ENCODE results near the gene TRAIP. TPM values are rescaled to one million over a fixed set of nuclear protein-coding genes. Genes with fewer than 3 reads are reported as not detected.
A peak's percentile ranks its signal among the peaks of the same experiment; 100 is the strongest.

TRAIP gene
- total RNA-seq, 1 donor from 2014 or later: 3.2 TPM

DNA sequence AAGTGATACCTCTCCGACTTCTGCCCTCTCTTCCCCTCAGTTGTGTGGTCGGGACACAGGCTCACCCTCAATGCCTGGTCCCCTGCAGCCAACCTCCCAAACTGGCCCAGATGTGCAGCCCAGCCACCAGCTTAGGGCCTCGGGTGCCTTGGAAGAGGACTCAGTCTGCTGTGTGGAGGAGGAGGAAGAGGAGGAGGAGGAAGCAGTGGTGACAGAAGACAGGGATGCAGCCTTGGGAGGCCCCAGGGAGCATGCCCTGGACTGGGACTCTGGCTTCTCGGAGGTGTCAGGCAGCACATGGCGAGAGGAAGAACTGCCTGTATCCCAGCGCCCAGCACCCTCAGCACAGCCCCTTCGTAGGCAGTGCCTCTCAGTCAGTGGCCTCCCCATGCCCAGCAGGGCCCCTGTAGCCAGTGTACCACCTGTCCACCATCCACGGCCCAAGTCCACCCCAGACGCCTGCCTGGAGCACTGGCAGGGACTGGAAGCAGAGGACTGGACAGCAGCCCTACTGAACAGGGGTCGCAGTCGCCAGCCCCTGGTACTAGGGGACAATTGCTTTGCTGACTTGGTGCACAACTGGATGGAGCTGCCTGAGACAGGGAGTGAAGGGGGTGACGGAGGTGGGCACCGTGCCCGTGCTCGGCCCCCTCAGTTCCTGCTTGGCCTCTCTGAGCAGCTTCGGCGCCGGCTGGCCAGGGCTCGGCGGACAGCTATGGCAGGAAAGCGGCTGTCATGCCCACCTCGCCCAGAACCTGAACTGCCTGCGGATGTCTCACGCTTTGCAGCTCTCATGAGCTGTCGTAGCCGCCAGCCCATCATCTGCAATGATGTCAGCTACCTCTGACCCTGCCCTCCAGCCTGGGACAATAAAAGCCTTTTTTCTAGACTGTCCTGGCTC lies 52.0 kb downstream of the TRAIP start:
- H4K20me1 ChIP-seq (ENCODE audit: insufficient read depth, low read length): peaks cover 3% of the 10 kb centered on the region
- H3K9ac ChIP-seq (ENCODE audit: low read length): peak overlapping the region; percentile 85
- H3K4me3 ChIP-seq (ENCODE audit: insufficient read depth, low read depth, low read length): no peak overlapping the region
- H3K4me2 ChIP-seq (ENCODE audit: low read length): peak overlapping the region; percentile 100
- H3K4me3 Mint-ChIP-seq (ENCODE audit: unreplicated experiment): peak overlapping the region; percentile 72
- H3K27ac Mint-ChIP-seq (ENCODE audit: unreplicated experiment): no peak overlapping the region
- DNase-seq (ENCODE audit: low read depth) (no peak), FAIRE-seq (no peak)
- H3K27me3 ChIP-seq (ENCODE audit: insufficient read depth, low read length): no peaks in the 10 kb centered on the region
- no peaks in the 10 kb centered on the region for H3K36me3 ChIP-seq (ENCODE audit: insufficient read depth, low read length)
- H3K4me1 ChIP-seq (ENCODE audit: insufficient read depth, low read length): peaks cover 25% of the 10 kb centered on the region
- no peaks in the 10 kb centered on the region for H3K9me3 ChIP-seq (ENCODE audit: insufficient read depth, low read depth, low read length)
- TF ChIP-seq, protein P1, sequence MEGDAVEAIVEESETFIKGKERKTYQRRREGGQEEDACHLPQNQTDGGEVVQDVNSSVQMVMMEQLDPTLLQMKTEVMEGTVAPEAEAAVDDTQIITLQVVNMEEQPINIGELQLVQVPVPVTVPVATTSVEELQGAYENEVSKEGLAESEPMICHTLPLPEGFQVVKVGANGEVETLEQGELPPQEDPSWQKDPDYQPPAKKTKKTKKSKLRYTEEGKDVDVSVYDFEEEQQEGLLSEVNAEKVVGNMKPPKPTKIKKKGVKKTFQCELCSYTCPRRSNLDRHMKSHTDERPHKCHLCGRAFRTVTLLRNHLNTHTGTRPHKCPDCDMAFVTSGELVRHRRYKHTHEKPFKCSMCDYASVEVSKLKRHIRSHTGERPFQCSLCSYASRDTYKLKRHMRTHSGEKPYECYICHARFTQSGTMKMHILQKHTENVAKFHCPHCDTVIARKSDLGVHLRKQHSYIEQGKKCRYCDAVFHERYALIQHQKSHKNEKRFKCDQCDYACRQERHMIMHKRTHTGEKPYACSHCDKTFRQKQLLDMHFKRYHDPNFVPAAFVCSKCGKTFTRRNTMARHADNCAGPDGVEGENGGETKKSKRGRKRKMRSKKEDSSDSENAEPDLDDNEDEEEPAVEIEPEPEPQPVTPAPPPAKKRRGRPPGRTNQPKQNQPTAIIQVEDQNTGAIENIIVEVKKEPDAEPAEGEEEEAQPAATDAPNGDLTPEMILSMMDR (IDR thresholded peaks at IDR 0.05; ENCODE audit: insufficient read depth, low read depth, low read length): no peak
- no peak for TF ChIP-seq EZH2 (IDR thresholded peaks at IDR 0.05; ENCODE audit: insufficient read depth, low read length)
- no peaks in the 10 kb centered on the region for H3K36me3 Mint-ChIP-seq (ENCODE audit: low read depth, unreplicated experiment)
- H3K4me1 Mint-ChIP-seq (ENCODE audit: low read depth, unreplicated experiment): peaks cover 22% of the 10 kb centered on the region
- H3K9me3 Mint-ChIP-seq (ENCODE audit: unreplicated experiment): peaks cover 3% of the 10 kb centered on the region
- H3K27ac ChIP-seq (ENCODE audit: low read depth, low read length): no peak overlapping the region
- H2AFZ ChIP-seq (ENCODE audit: low read depth, low read length): peak overlapping the region; percentile 97
- H3K79me2 ChIP-seq (ENCODE audit: insufficient read depth, low read length): no peaks in the 10 kb centered on the region
- peaks cover 18% of the 10 kb centered on the region for H3K27me3 Mint-ChIP-seq (ENCODE audit: low read depth, unreplicated experiment)

DNA sequence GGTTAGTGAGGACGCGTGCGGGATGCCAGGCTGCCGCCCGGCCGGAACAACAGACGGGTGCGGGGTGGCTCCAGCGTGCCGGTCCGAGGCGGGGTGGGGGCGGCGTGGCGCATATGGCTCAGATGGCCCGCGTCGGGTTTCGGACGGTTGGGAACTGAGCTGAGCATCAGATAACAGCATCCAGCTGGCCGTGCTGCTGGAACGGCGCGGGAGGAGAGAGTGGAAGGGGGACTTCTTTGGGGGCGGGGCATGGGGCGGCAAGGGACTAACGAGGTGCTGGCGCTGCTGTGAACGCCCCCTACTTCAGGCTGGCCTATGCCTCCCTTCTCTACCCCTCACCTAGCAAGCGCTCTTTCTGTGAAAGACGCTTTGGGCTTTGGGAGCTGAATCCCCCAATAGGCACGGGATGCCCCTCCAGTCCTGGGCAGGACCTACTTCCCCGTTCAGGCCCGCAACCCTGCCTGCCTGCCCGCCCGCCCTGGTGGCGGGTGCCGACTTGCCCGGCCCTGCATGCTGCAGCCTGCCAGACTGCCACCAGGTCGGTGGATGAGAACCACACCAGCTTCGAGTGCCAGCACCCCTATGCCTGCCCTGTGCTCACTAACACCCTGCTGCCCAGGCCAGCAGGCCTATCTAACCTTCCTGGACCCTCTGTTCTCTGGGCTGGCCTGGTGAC lies 52.8 kb downstream of the TRAIP start:
- Histone ChIP-seq H3K9ac (ENCODE audit: low read length) (peak overlapping the region; percentile 85), H2AFZ (ENCODE audit: low read depth, low read length) (peak overlapping the region; percentile 97), H3K36me3 (ENCODE audit: insufficient read depth, low read length) (no peaks in the 10 kb centered on the region), H3K9me3 (ENCODE audit: insufficient read depth, low read depth, low read length) (no peaks in the 10 kb centered on the region), H4K20me1 (ENCODE audit: insufficient read depth, low read length) (peaks cover 3% of the 10 kb centered on the region), H3K4me1 (ENCODE audit: insufficient read depth, low read length) (peaks cover 25% of the 10 kb centered on the region), H3K4me3 (ENCODE audit: insufficient read depth, low read depth, low read length) (peak overlapping the region; percentile 94), H3K4me2 (ENCODE audit: low read length) (peak overlapping the region; percentile 100), H3K79me2 (ENCODE audit: insufficient read depth, low read length) (no peaks in the 10 kb centered on the region), H3K27ac (ENCODE audit: low read depth, low read length) (peak overlapping the region; percentile 41), H3K27me3 (ENCODE audit: insufficient read depth, low read length) (no peaks in the 10 kb centered on the region)
- no peak for FAIRE-seq
- TF ChIP-seq EZH2 (IDR thresholded peaks at IDR 0.05; ENCODE audit: insufficient read depth, low read length): no peak
- TF ChIP-seq, protein P1 (IDR thresholded peaks at IDR 0.05; ENCODE audit: insufficient read depth, low read depth, low read length): no peak
- Mint-ChIP-seq H3K27me3 (ENCODE audit: low read depth, unreplicated experiment) (peaks cover 18% of the 10 kb centered on the region), H3K27ac (ENCODE audit: unreplicated experiment) (no peak overlapping the region), H3K9me3 (ENCODE audit: unreplicated experiment) (peaks cover 3% of the 10 kb centered on the region), H3K4me1 (ENCODE audit: low read depth, unreplicated experiment) (peaks cover 22% of the 10 kb centered on the region), H3K4me3 (ENCODE audit: unreplicated experiment) (peak overlapping the region; percentile 78), H3K36me3 (ENCODE audit: low read depth, unreplicated experiment) (no peaks in the 10 kb centered on the region)
- DNase-seq (ENCODE audit: low read depth): peak; percentile 12

Measured in astrocyte (in vitro differentiated cells and primary cell).